ENCODE data around the gene QRFPR. TPM values are rescaled to one million over a fixed set of nuclear protein-coding genes. Genes with fewer than 3 reads are reported as not detected.

Gene QRFPR
- total RNA-seq, 1 donor from 2014 or later = not detected

Other genes with a start within 250 kb of the QRFPR start
- 4.4 and 4.9 TPM in 2 replicates for gene TNIP3, start 216.7 kb downstream of the QRFPR start, total RNA-seq

Data from glomerular endothelial cell (primary cell).